Measurements from ENCODE around the gene EGFL7. TPM values are rescaled to one million over a fixed set of nuclear protein-coding genes. Genes with fewer than 3 reads are reported as not detected.

The EGFL7 gene
- total RNA-seq, 120 experiments from 2014 or later: 43.0 to 145 (median 80.4) TPM

Small RNAs within 50 kb of the gene (microRNA-seq; reads per million reads assigned to microRNA genes)
- gene MIR126: 5,851 to 164,848 (median 51,281) reads per million in 43 experiments

Other genes starting within 250 kb of the EGFL7 start
- 10 to 100 TPM; 16.7 to 35.7 (median 23.5) TPM for gene INPP5E, start 223.1 kb upstream of the EGFL7 start, total RNA-seq
- 10 to 100 TPM; 52.6 to 89.0 (median 68.2) TPM for gene SEC16A, start 179.9 kb upstream of the EGFL7 start, total RNA-seq
- 10 to 100 TPM; 24.0 to 92.1 (median 38.8) TPM for gene NOTCH1, start 116.9 kb upstream of the EGFL7 start, total RNA-seq
- gene AGPAT2, start 24.5 kb downstream of the EGFL7 start, total RNA-seq: 10 to 100 TPM in 91 of 120 experiments, 1 to 10 TPM in 29; 4.1 to 18.0 (median 11.6) TPM
- gene DIPK1B, start 49.7 kb downstream of the EGFL7 start, total RNA-seq: 10 to 100 TPM; 12.6 to 48.9 (median 34.9) TPM
- 1 to 10 TPM in 76 of 120 experiments, under 1 TPM in 39, not detected in 5; 0.14 to 8.5 (median 1.5) TPM for gene LCN10, start 80.0 kb downstream of the EGFL7 start, total RNA-seq
- gene LCN6, start 85.6 kb downstream of the EGFL7 start, total RNA-seq: 10 to 100 TPM in 1 of 120 experiments, 1 to 10 TPM in 70, under 1 TPM in 6, not detected in 43; 0.52 to 10.9 (median 2.1) TPM
- 1 to 10 TPM in 16 of 120 experiments, under 1 TPM in 58, not detected in 46; 0.16 to 2.8 (median 0.72) TPM for gene LCN8, start 95.3 kb downstream of the EGFL7 start, total RNA-seq
- 10 to 100 TPM in 2 of 120 experiments, 1 to 10 TPM in 108, under 1 TPM in 10; 0.32 to 11.1 (median 3.0) TPM for gene LCN15, start 101.6 kb downstream of the EGFL7 start, total RNA-seq
- 10 to 100 TPM; 37.4 to 81.9 (median 55.2) TPM for gene TMEM141, start 128.4 kb downstream of the EGFL7 start, total RNA-seq
- gene CCDC183, start 133.4 kb downstream of the EGFL7 start, total RNA-seq: 10 to 100 TPM in 1 of 120 experiments, 1 to 10 TPM in 116, under 1 TPM in 3; 0.47 to 10.6 (median 3.4) TPM
- 100 to 1,000 TPM in 114 of 120 experiments, 10 to 100 TPM in 6; 86.8 to 178 (median 121) TPM for gene RABL6, start 145.0 kb downstream of the EGFL7 start, total RNA-seq
- 10 to 100 TPM; 22.9 to 89.8 (median 47.9) TPM for gene AJM1, start 179.6 kb downstream of the EGFL7 start, total RNA-seq
- gene PHPT1, start 186.5 kb downstream of the EGFL7 start, total RNA-seq: 100 to 1,000 TPM in 65 of 120 experiments, 10 to 100 TPM in 55; 68.1 to 140 (median 101) TPM
- 10 to 100 TPM in 28 of 120 experiments, 1 to 10 TPM in 92; 2.7 to 18.6 (median 7.0) TPM for gene MAMDC4, start 189.4 kb downstream of the EGFL7 start, total RNA-seq
- 100 to 1,000 TPM; 145 to 331 (median 249) TPM for gene EDF1, start 203.4 kb downstream of the EGFL7 start, total RNA-seq
- gene TRAF2, start 223.6 kb downstream of the EGFL7 start, total RNA-seq: 10 to 100 TPM; 11.1 to 47.8 (median 17.7) TPM